Measurements from ENCODE around the gene RBM10.

Gene RBM10

DNA sequence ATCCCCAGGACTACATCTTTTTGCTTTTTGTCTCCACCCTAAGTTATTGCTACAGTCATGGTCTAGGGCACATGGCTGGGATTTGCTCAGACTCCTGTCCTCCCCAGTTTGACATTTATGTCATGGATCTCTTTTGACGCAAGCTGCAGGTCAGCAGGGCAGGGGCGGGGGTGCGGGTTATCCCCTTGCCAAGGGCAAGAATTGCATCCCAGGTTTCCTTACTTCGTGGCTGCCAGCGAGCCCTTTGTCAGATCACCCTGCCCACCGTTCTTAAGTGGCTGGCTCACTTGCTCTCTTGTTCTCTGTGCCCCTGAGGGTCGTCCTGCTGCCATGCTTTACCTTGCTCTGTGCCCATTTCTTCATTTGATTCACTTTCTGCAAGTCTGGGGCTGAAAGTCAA, 27.5 kb downstream of the RBM10 start:
- H4K20me1 ChIP-seq (ENCODE audit: low read depth, low read length) = no peaks in the 10 kb centered on the region

DNA sequence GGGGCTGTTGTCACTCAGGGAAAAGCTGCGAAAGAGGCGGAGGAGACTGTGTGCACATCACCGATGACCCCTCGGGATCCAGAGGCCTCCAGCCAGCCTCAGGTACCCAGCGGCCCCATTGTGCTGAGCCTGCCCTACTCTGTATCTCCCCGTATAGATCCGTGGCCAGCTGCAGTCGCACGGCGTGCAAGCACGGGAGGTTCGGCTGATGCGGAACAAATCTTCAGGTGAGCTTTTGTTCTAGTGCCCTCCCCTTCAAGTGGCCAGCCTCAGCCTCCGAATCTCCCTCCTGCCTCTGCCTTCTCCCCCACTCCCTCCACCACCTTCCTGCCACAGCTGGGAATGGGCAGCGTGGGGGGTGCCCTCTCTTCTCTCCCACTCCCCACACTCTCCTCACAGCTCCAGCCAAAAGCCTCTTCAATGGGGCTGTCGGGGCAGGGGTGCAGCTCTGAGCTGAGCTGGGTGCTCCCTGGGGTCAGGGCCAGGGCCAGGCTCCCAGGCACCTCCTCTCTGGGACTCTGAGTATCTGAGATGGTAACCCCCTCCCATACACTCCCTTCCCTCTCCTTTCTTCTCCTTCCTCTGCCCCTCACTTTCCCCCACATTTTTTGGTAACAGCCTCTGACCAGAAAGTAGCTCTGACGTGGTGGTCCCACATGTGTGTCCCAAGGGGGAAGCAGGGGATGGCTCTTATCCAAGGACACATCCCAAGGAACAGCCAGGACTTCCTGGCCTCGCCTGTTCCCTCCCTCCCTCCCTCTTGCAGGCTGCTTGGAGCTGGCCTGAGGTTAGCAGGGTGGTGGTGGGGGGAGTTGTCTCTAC, 28.2 kb downstream of the RBM10 start:
- Histone ChIP-seq H3K9me3 (ENCODE audit: insufficient read depth, low read length) (no peaks in the 10 kb centered on the region), H2AFZ (ENCODE audit: low read depth, low read length, severe bottlenecking) (no peak overlapping the region), H3K9me2 (replicated peaks; ENCODE audit: insufficient read depth, low read length) (no peaks in the 10 kb centered on the region), H4K20me1 (ENCODE audit: low read depth, low read length) (no peaks in the 10 kb centered on the region), H3F3A (ENCODE audit: insufficient read depth) (no peaks in the 10 kb centered on the region), H3K4me2 (ENCODE audit: low read depth, low read length, poor library complexity, severe bottlenecking) (no peak overlapping the region), H3K36me3 (ENCODE audit: low read length) (no peaks in the 10 kb centered on the region), H3K79me2 (ENCODE audit: insufficient read depth, low read length) (no peaks in the 10 kb centered on the region), H3K9ac (ENCODE audit: low read length) (no peak overlapping the region), H3K27ac (ENCODE audit: low read depth, low read length) (no peak overlapping the region), H3K27me3 (ENCODE audit: low read length) (no peaks in the 10 kb centered on the region), H3K4me3 (ENCODE audit: insufficient read depth, low read length, poor library complexity, severe bottlenecking) (no peak overlapping the region)
- TF ChIP-seq EZH2phosphoT487 (conservative IDR thresholded peaks at IDR 0.05; ENCODE audit: low read length) = no peak
- TF ChIP-seq, protein P1, sequence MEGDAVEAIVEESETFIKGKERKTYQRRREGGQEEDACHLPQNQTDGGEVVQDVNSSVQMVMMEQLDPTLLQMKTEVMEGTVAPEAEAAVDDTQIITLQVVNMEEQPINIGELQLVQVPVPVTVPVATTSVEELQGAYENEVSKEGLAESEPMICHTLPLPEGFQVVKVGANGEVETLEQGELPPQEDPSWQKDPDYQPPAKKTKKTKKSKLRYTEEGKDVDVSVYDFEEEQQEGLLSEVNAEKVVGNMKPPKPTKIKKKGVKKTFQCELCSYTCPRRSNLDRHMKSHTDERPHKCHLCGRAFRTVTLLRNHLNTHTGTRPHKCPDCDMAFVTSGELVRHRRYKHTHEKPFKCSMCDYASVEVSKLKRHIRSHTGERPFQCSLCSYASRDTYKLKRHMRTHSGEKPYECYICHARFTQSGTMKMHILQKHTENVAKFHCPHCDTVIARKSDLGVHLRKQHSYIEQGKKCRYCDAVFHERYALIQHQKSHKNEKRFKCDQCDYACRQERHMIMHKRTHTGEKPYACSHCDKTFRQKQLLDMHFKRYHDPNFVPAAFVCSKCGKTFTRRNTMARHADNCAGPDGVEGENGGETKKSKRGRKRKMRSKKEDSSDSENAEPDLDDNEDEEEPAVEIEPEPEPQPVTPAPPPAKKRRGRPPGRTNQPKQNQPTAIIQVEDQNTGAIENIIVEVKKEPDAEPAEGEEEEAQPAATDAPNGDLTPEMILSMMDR (IDR thresholded peaks at IDR 0.05; ENCODE audit: insufficient read depth, low read length, poor library complexity, severe bottlenecking) = no peak

More for the DNA sequence above, 27.5 kb downstream of the RBM10 start:
- Histone ChIP-seq H2AFZ (ENCODE audit: low read depth, low read length, severe bottlenecking) (no peak overlapping the region), H3K27me3 (ENCODE audit: low read length) (no peaks in the 10 kb centered on the region), H3K36me3 (ENCODE audit: low read length) (no peaks in the 10 kb centered on the region), H3K27ac (ENCODE audit: low read depth, low read length) (no peak overlapping the region), H3K4me2 (ENCODE audit: low read depth, low read length, poor library complexity, severe bottlenecking) (no peak overlapping the region), H3K9me3 (ENCODE audit: insufficient read depth, low read length) (no peaks in the 10 kb centered on the region), H3K79me2 (ENCODE audit: insufficient read depth, low read length) (no peaks in the 10 kb centered on the region), H3K4me3 (ENCODE audit: insufficient read depth, low read length, poor library complexity, severe bottlenecking) (no peak overlapping the region), H3F3A (ENCODE audit: insufficient read depth) (no peaks in the 10 kb centered on the region), H3K9ac (ENCODE audit: low read length) (no peak overlapping the region), H3K9me2 (replicated peaks; ENCODE audit: insufficient read depth, low read length) (no peaks in the 10 kb centered on the region)
- TF ChIP-seq, protein P1 (IDR thresholded peaks at IDR 0.05; ENCODE audit: insufficient read depth, low read length, poor library complexity, severe bottlenecking) = no peak
- no peak for TF ChIP-seq EZH2phosphoT487 (conservative IDR thresholded peaks at IDR 0.05; ENCODE audit: low read length)

DNA sequence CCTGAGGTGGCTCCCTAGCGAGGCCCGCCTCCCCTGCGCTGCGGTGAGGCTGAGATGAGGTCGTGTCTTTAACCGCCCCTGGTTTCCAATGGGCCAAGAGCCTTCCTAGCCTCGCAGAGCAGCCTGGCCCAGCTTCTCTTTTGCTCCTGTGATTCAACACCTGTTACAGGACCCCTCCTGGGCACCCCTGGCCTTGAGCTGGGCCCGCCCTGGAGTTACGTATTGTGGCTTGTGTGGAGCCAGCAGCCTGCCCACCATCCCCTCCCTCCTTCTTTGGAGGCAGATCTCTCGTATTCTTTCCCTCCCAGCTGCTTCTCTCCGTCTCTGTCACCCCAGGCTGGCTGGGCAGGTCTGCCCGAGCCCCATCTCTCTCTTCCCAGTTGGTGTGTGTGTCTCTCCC, 29.4 kb downstream of the RBM10 start:
- H3K9me2 ChIP-seq (replicated peaks; ENCODE audit: insufficient read depth, low read length) = no peaks in the 10 kb centered on the region
- no peak overlapping the region for H2AFZ ChIP-seq (ENCODE audit: low read depth, low read length, severe bottlenecking)
- H3K36me3 ChIP-seq (ENCODE audit: low read length) = no peaks in the 10 kb centered on the region
- H3K4me3 ChIP-seq (ENCODE audit: insufficient read depth, low read length, poor library complexity, severe bottlenecking) = no peak overlapping the region
- no peaks in the 10 kb centered on the region for H3F3A ChIP-seq (ENCODE audit: insufficient read depth)
- H3K9ac ChIP-seq (ENCODE audit: low read length) = no peak overlapping the region
- H3K79me2 ChIP-seq (ENCODE audit: insufficient read depth, low read length) = no peaks in the 10 kb centered on the region
- H3K4me2 ChIP-seq (ENCODE audit: low read depth, low read length, poor library complexity, severe bottlenecking) = no peak overlapping the region
- H3K27ac ChIP-seq (ENCODE audit: low read depth, low read length) = no peak overlapping the region
- H3K27me3 ChIP-seq (ENCODE audit: low read length) = no peaks in the 10 kb centered on the region
- no peak for TF ChIP-seq EZH2phosphoT487 (conservative IDR thresholded peaks at IDR 0.05; ENCODE audit: low read length)
- TF ChIP-seq, protein P1 (IDR thresholded peaks at IDR 0.05; ENCODE audit: insufficient read depth, low read length, poor library complexity, severe bottlenecking) = no peak
- H3K9me3 ChIP-seq (ENCODE audit: insufficient read depth, low read length) = no peaks in the 10 kb centered on the region
- no peaks in the 10 kb centered on the region for H4K20me1 ChIP-seq (ENCODE audit: low read depth, low read length)

Data from SU-DHL-6 (cell line).